ENCODE results near the gene PNPO. TPM values are rescaled to one million over a fixed set of nuclear protein-coding genes. Genes with fewer than 3 reads are reported as not detected.

The PNPO gene
- polyA plus RNA-seq, 1 donor from 2014 or later, result 1.7 TPM

GRCh38 chr17:47915776-47916398, 25.5 kb upstream of the PNPO start:
- Histone ChIP-seq H3K79me2 (replicated peaks; ENCODE audit: insufficient read depth, low read length) (no peaks in the 10 kb centered on the region), H3K9me3 (ENCODE audit: low read length) (no peaks in the 10 kb centered on the region), H3K9ac (ENCODE audit: low read length) (no peak overlapping the region), H3K27ac (ENCODE audit: low read length) (no peak overlapping the region), H2AFZ (ENCODE audit: low read depth, low read length) (no peak overlapping the region), H4K20me1 (ENCODE audit: insufficient read depth) (no peaks in the 10 kb centered on the region), H3F3A (ENCODE audit: insufficient read depth, low read length, poor library complexity, severe bottlenecking) (no peaks in the 10 kb centered on the region), H3K4me3 (ENCODE audit: low read length) (no peak overlapping the region), H3K27me3 (ENCODE audit: insufficient read depth, low read depth, low read length) (no peaks in the 10 kb centered on the region), H3K4me2 (ENCODE audit: low read length) (no peak overlapping the region), H3K9me2 (ENCODE audit: insufficient read depth, low read length) (no peaks in the 10 kb centered on the region), H3K36me3 (ENCODE audit: insufficient read depth, low read length) (no peaks in the 10 kb centered on the region)
- TF ChIP-seq REST (IDR thresholded peaks at IDR 0.05; ENCODE audit: borderline replicate concordance) (no peak), RAD21 (conservative IDR thresholded peaks at IDR 0.05) (no peak), SMC3 (conservative IDR thresholded peaks at IDR 0.05; ENCODE audit: poor library complexity) (no peak), CTCF (IDR thresholded peaks at IDR 0.05; ENCODE audit: poor library complexity, severe bottlenecking) (no peak), EP300 (conservative IDR thresholded peaks at IDR 0.05; ENCODE audit: poor library complexity, severe bottlenecking) (no peak), MXI1 (conservative IDR thresholded peaks at IDR 0.05; ENCODE audit: poor library complexity, severe bottlenecking) (no peak), TAF1 (IDR thresholded peaks at IDR 0.05; ENCODE audit: low read depth) (no peak), POLR2AphosphoS5 (IDR thresholded peaks at IDR 0.05) (no peak), EZH2 (IDR thresholded peaks at IDR 0.05; ENCODE audit: borderline replicate concordance, insufficient read depth, low read length, poor library complexity, severe bottlenecking) (no peak)

GRCh38 chr17:47916489-47917208, 24.7 kb upstream of the PNPO start:
- H3F3A ChIP-seq (ENCODE audit: insufficient read depth, low read length, poor library complexity, severe bottlenecking), result no peaks in the 10 kb centered on the region
- no peaks in the 10 kb centered on the region for H3K9me3 ChIP-seq (ENCODE audit: low read length)
- H3K36me3 ChIP-seq (ENCODE audit: insufficient read depth, low read length), result no peaks in the 10 kb centered on the region
- H3K79me2 ChIP-seq (replicated peaks; ENCODE audit: insufficient read depth, low read length), result no peaks in the 10 kb centered on the region
- no peak overlapping the region for H3K27ac ChIP-seq (ENCODE audit: low read length)
- H3K4me3 ChIP-seq (ENCODE audit: low read length), result no peak overlapping the region
- H3K9ac ChIP-seq (ENCODE audit: low read length), result no peak overlapping the region
- H3K9me2 ChIP-seq (ENCODE audit: insufficient read depth, low read length), result no peaks in the 10 kb centered on the region
- no peaks in the 10 kb centered on the region for H3K27me3 ChIP-seq (ENCODE audit: insufficient read depth, low read depth, low read length)
- no peaks in the 10 kb centered on the region for H4K20me1 ChIP-seq (ENCODE audit: insufficient read depth)
- no peak overlapping the region for H3K4me2 ChIP-seq (ENCODE audit: low read length)
- TF ChIP-seq EZH2 (IDR thresholded peaks at IDR 0.05; ENCODE audit: borderline replicate concordance, insufficient read depth, low read length, poor library complexity, severe bottlenecking) (no peak), POLR2AphosphoS5 (IDR thresholded peaks at IDR 0.05) (no peak), EP300 (conservative IDR thresholded peaks at IDR 0.05; ENCODE audit: poor library complexity, severe bottlenecking) (no peak), CTCF (IDR thresholded peaks at IDR 0.05; ENCODE audit: poor library complexity, severe bottlenecking) (no peak), TAF1 (IDR thresholded peaks at IDR 0.05; ENCODE audit: low read depth) (no peak), RAD21 (conservative IDR thresholded peaks at IDR 0.05) (no peak), MXI1 (conservative IDR thresholded peaks at IDR 0.05; ENCODE audit: poor library complexity, severe bottlenecking) (no peak)
- H2AFZ ChIP-seq (ENCODE audit: low read depth, low read length), result no peak overlapping the region

All from neural cell (in vitro differentiated cells).